ENCODE measurements around the gene YEATS2.

The YEATS2 gene

DNA sequence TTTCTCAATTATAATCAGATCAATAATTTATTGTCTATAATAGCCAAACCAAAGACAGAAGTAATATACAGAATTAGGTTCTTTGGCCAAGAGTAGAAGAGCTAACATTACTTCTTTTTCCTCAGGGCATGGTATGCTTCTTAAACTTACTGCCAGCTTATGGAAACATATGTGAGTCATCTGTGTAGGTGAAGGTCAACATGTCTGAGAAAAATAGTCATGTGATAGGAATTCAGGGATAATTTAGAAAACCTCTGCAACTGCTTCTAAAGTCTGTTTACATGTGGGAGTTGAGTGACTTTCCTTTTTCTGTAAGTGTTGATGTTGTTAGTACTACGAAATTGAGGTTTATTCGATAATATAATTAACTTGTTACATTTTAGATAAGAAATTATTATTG is 147.0 kb downstream of the YEATS2 start:
- no peaks in the 10 kb centered on the region for H3F3A ChIP-seq (ENCODE audit: low read depth)
- no peaks in the 10 kb centered on the region for H3K4me1 ChIP-seq (ENCODE audit: insufficient read depth, low read length, poor library complexity, severe bottlenecking)
- H3K4me3 ChIP-seq (ENCODE audit: low read length, poor library complexity, severe bottlenecking): no peak overlapping the region
- TF ChIP-seq, protein P1, sequence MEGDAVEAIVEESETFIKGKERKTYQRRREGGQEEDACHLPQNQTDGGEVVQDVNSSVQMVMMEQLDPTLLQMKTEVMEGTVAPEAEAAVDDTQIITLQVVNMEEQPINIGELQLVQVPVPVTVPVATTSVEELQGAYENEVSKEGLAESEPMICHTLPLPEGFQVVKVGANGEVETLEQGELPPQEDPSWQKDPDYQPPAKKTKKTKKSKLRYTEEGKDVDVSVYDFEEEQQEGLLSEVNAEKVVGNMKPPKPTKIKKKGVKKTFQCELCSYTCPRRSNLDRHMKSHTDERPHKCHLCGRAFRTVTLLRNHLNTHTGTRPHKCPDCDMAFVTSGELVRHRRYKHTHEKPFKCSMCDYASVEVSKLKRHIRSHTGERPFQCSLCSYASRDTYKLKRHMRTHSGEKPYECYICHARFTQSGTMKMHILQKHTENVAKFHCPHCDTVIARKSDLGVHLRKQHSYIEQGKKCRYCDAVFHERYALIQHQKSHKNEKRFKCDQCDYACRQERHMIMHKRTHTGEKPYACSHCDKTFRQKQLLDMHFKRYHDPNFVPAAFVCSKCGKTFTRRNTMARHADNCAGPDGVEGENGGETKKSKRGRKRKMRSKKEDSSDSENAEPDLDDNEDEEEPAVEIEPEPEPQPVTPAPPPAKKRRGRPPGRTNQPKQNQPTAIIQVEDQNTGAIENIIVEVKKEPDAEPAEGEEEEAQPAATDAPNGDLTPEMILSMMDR (conservative IDR thresholded peaks at IDR 0.05; ENCODE audit: low read length): no peak
- no peak for TF ChIP-seq EZH2phosphoT487 (IDR thresholded peaks at IDR 0.05; ENCODE audit: borderline replicate concordance)
- no peak overlapping the region for H3K9ac ChIP-seq (ENCODE audit: low read depth, low read length, poor library complexity, severe bottlenecking)
- peaks cover 72% of the 10 kb centered on the region; the same call in 1 of the 2 replicates for H3K36me3 ChIP-seq (ENCODE audit: insufficient read depth, low read length)
- H3K79me2 ChIP-seq (ENCODE audit: insufficient read depth, low read length): no peaks in the 10 kb centered on the region
- H2AFZ ChIP-seq (ENCODE audit: low read length): no peak overlapping the region
- H3K9me2 ChIP-seq (replicated peaks; ENCODE audit: low read depth, low read length): no peaks in the 10 kb centered on the region
- H3K4me2 ChIP-seq (ENCODE audit: low read depth, low read length, poor library complexity, severe bottlenecking): no peak overlapping the region
- H4K20me1 ChIP-seq (ENCODE audit: insufficient read depth, low read length, poor library complexity, severe bottlenecking): no peaks in the 10 kb centered on the region
- no peaks in the 10 kb centered on the region for H3K9me3 ChIP-seq (ENCODE audit: insufficient read depth, low read depth, low read length)
- H3K27me3 ChIP-seq (ENCODE audit: insufficient read depth, low read length, poor library complexity, severe bottlenecking): no peaks in the 10 kb centered on the region

DNA sequence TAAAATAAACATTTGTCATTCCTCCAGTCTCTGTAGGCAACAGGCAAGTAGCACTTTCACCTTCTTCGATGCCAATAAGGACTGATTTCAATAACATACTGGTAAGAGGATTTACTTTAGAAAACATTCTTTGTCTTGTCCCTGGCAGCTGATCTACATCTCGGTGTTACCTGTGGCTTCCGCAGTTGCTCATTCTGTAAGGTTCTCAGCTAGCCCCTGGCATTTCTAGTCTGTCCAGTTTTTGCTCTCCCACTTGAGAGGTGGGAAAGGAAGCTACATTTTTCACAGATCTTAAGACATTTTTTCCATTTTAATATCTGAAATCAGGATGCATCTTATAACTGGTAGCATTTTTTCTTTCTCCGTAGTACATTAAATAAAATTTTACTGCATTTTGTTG is 147.5 kb downstream of the YEATS2 start:
- no peak overlapping the region for H3K9ac ChIP-seq (ENCODE audit: low read depth, low read length, poor library complexity, severe bottlenecking)

DNA sequence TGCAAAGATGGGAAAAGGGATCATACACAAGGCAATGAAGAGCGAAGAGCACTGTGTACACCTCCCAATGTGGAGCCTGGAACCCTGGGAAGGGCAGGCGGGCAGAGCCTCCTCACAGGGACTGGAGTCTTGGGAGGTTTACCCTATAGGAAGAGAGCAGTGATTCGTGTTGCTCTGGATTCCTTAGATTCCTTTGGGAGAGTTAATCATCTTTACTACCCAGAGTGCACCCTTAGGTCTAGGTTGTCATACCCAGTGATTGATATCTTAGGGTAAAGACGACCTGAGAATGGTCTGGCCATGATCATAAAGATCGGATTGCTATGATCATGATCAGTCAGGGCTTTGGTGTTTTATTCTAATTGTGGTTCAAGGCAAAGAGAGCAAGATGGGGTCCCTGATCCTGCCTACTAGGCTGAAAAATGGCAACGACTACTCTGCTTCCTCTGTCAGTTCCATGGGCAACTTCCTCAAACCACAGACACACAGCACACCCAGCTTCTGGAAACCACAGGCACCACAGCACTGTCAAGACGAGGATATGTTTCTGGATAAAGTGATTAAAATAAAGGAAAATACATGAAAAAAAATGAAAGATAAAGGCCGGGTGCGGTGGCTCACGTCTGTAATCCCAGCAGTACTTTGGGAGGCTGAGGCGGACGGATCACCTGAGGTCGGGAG is 148.2 kb downstream of the YEATS2 start:
- H4K20me1 ChIP-seq (ENCODE audit: insufficient read depth, low read length, poor library complexity, severe bottlenecking): no peaks in the 10 kb centered on the region
- H3K9ac ChIP-seq (ENCODE audit: low read depth, low read length, poor library complexity, severe bottlenecking): no peak overlapping the region
- no peaks in the 10 kb centered on the region for H3K9me2 ChIP-seq (replicated peaks; ENCODE audit: low read depth, low read length)
- no peak overlapping the region for H3K4me2 ChIP-seq (ENCODE audit: low read depth, low read length, poor library complexity, severe bottlenecking)
- TF ChIP-seq EZH2phosphoT487 (IDR thresholded peaks at IDR 0.05; ENCODE audit: borderline replicate concordance): no peak
- H3K79me2 ChIP-seq (ENCODE audit: insufficient read depth, low read length): no peaks in the 10 kb centered on the region
- H2AFZ ChIP-seq (ENCODE audit: low read length): no peak overlapping the region
- H3K9me3 ChIP-seq (ENCODE audit: insufficient read depth, low read depth, low read length): no peaks in the 10 kb centered on the region
- H3F3A ChIP-seq (ENCODE audit: low read depth): no peaks in the 10 kb centered on the region
- H3K4me1 ChIP-seq (ENCODE audit: insufficient read depth, low read length, poor library complexity, severe bottlenecking): no peaks in the 10 kb centered on the region
- no peaks in the 10 kb centered on the region for H3K27me3 ChIP-seq (ENCODE audit: insufficient read depth, low read length, poor library complexity, severe bottlenecking)
- H3K36me3 ChIP-seq (ENCODE audit: insufficient read depth, low read length): peaks cover 68% of the 10 kb centered on the region; the same call in 1 of the 2 replicates
- no peak overlapping the region for H3K4me3 ChIP-seq (ENCODE audit: low read length, poor library complexity, severe bottlenecking)

More for the DNA sequence above, 147.5 kb downstream of the YEATS2 start:
- Histone ChIP-seq H3K4me1 (ENCODE audit: insufficient read depth, low read length, poor library complexity, severe bottlenecking) (no peaks in the 10 kb centered on the region), H3F3A (ENCODE audit: low read depth) (no peaks in the 10 kb centered on the region), H3K36me3 (ENCODE audit: insufficient read depth, low read length) (peaks cover 69% of the 10 kb centered on the region; the same call in 1 of the 2 replicates), H3K79me2 (ENCODE audit: insufficient read depth, low read length) (no peaks in the 10 kb centered on the region), H3K4me3 (ENCODE audit: low read length, poor library complexity, severe bottlenecking) (no peak overlapping the region), H3K9me2 (replicated peaks; ENCODE audit: low read depth, low read length) (no peaks in the 10 kb centered on the region), H3K9me3 (ENCODE audit: insufficient read depth, low read depth, low read length) (no peaks in the 10 kb centered on the region), H3K27me3 (ENCODE audit: insufficient read depth, low read length, poor library complexity, severe bottlenecking) (no peaks in the 10 kb centered on the region), H2AFZ (ENCODE audit: low read length) (no peak overlapping the region), H3K4me2 (ENCODE audit: low read depth, low read length, poor library complexity, severe bottlenecking) (no peak overlapping the region), H4K20me1 (ENCODE audit: insufficient read depth, low read length, poor library complexity, severe bottlenecking) (no peaks in the 10 kb centered on the region)
- TF ChIP-seq EZH2phosphoT487 (IDR thresholded peaks at IDR 0.05; ENCODE audit: borderline replicate concordance): no peak
- TF ChIP-seq, protein P1 (conservative IDR thresholded peaks at IDR 0.05; ENCODE audit: low read length): no peak

Measured in Loucy (cell line).